Kidney (tissue), 14 donors: ENCODE results near the gene B4GALNT1. TPM values are rescaled to one million over a fixed set of nuclear protein-coding genes. Genes with fewer than 3 reads are reported as not detected.
"Not testable (repeated sequence)": the region's sequence is repeated elsewhere in the genome, so short reads cannot be mapped to it uniquely, and the experiment has no call there.

Source experiments
- DNase-seq, 5 donors: peaks; one replicate each; pipeline ENCODE4 v3.0.0-alpha.2; 2013 to 2020
- FAIRE-seq: peaks from 2 replicates; lab custom pipeline; 2012; peaks lifted over from hg19 to GRCh38; lab: Jason Lieb, UNC
- H3K27ac ChIP-seq, 2 donors: one replicate each; pipeline ENCODE4 v1.7.0; 2013; ENCODE audit warnings: low read depth in 2 of 2, low read length in 2 of 2, inconsistent platforms in 1 of 2
- H3K27me3 ChIP-seq: one replicate; pipeline ENCODE4 v1.7.1; 2013; ENCODE audit warnings: low read length, inconsistent platforms; ENCODE audit not compliant: control insufficient read depth, insufficient read depth
- H3K36me3 ChIP-seq, 3 donors: one replicate each; pipeline versions ENCODE4 v1.7.0 to v1.7.1; 2013; ENCODE audit warnings: low read length in 3 of 3, control low read depth in 1 of 3, inconsistent platforms in 1 of 3; ENCODE audit not compliant: insufficient read depth in 3 of 3, control insufficient read depth in 2 of 3
- H3K4me1 ChIP-seq, 3 donors: one replicate each; pipeline versions ENCODE4 v1.7.0 to v1.7.1; 2013; ENCODE audit warnings: low read length in 3 of 3, inconsistent platforms in 1 of 3, low read depth in 1 of 3; ENCODE audit not compliant: control insufficient read depth in 2 of 3, insufficient read depth in 2 of 3
- H3K4me3 ChIP-seq, 3 donors: one replicate each; pipeline versions ENCODE4 v1.7.0 to v1.8.1; 2013; ENCODE audit warnings: low read length in 3 of 3, control low read depth in 1 of 3, inconsistent platforms in 1 of 3
- H3K9ac ChIP-seq, 3 donors: one replicate each; pipeline versions ENCODE4 v1.7.0 to v1.7.1; 2013; ENCODE audit warnings: low read length in 3 of 3, control low read depth in 1 of 3, inconsistent platforms in 1 of 3
- H3K9me3 ChIP-seq, 3 donors: one replicate each; pipeline versions ENCODE4 v1.7.0 to v1.7.1; 2013; ENCODE audit warnings: low read length in 3 of 3, control low read depth in 1 of 3, inconsistent platforms in 1 of 3; ENCODE audit not compliant: control insufficient read depth in 2 of 3, insufficient read depth in 1 of 3
- intact Hi-C: fragments of 100-400 bp; cut with DNase I; formaldehyde crosslinking; loops from one replicate; pipeline ENCODE4 v1.11.1; 2022
- polyA plus RNA-seq: library from polyadenylated mRNA; stranded (reverse); fragments of 350-450 nt; fragmentation: Illumina TruSeq; extraction: RNeasy Lipid Tissue Mini Kit (QIAGEN cat#74804); gene quantifications from one replicate; pipeline ENCODE4 v1.2.3, GENCODE V29; 2014; ENCODE audit warnings: low read depth, low replicate concordance; ENCODE audit not compliant: insufficient read depth
- total RNA-seq: library from RNA; stranded (reverse); fragmentation: NEBNext Ultra II Directional; extraction: Animal tissue kit (Norgen Biotek cat#: 25700); gene quantifications from one replicate; pipeline ENCODE4 v1.2.1, GENCODE V29; 2021
- TF ChIP-seq, protein P1 (sequence below): IDR thresholded peaks from 3 replicates; pipeline ENCODE4 v1.5.1; 2012; ENCODE audit warnings: mild to moderate bottlenecking, moderate library complexity, borderline replicate concordance; ENCODE audit not compliant: insufficient read depth; ENCODE audit errors: extremely low read depth
- donor health status: control.
- donor health status: control.
- donor health status: control.
- donor health status: control.
- donor health status: control.
- donor health status: DM: yes; HTN: yes; CAD: no.
- donor health status: Normal renal cell carcinoma (clear cell type).

Gene B4GALNT1
- total and polyA plus RNA-seq, 2 donors from 2014 or later, result 1.6 to 2.0 TPM

DNA sequence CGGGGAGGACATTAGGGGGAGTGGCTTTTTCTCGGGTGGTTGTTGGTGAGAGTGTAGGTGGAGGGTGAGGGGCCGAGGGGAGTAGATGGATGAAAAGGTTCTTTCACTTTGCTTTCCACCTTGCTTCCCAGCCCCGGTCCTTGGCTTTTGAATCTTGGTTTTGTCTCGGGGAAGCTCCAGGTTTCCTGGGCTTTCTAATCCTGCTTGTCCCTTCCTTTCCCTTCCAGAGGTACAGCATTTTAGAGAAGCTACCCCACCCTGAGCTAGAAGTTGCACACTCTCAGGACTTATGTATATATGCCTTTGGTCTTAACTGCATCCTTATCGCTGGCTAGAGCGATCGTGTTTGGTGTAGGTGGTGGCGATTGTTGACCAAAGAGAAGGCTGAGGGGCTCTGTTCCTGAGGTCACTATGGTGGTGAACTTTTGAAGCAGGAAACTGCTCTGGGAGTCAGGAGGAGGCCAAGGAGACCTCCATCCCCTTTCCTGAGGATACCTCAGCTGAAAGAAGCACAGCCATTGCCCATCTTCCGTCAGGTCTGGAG, 41.1 kb downstream of the B4GALNT1 start:
- Histone ChIP-seq H3K36me3 (peaks cover 0 to 10% (median 5%) of the 10 kb centered on the region in 3 donors), H3K4me1 (peaks cover 0 to 7% (median 0%) of the 10 kb centered on the region in 3 donors), H3K9ac (peak overlapping the region; percentile 55 to 92 (median 72)), H3K9me3 (no peaks in the 10 kb centered on the region), H3K27me3 (no peaks in the 10 kb centered on the region), H3K4me3 (peak overlapping the region; percentile 69 to 89 (median 85)), H3K27ac (peak overlapping the region in 1 of 2 donors; percentile 88)
- intact Hi-C loops, result no loop called here
- DNase-seq (no peak), FAIRE-seq (no peak)
- TF ChIP-seq, protein P1, sequence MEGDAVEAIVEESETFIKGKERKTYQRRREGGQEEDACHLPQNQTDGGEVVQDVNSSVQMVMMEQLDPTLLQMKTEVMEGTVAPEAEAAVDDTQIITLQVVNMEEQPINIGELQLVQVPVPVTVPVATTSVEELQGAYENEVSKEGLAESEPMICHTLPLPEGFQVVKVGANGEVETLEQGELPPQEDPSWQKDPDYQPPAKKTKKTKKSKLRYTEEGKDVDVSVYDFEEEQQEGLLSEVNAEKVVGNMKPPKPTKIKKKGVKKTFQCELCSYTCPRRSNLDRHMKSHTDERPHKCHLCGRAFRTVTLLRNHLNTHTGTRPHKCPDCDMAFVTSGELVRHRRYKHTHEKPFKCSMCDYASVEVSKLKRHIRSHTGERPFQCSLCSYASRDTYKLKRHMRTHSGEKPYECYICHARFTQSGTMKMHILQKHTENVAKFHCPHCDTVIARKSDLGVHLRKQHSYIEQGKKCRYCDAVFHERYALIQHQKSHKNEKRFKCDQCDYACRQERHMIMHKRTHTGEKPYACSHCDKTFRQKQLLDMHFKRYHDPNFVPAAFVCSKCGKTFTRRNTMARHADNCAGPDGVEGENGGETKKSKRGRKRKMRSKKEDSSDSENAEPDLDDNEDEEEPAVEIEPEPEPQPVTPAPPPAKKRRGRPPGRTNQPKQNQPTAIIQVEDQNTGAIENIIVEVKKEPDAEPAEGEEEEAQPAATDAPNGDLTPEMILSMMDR, result no peak

DNA sequence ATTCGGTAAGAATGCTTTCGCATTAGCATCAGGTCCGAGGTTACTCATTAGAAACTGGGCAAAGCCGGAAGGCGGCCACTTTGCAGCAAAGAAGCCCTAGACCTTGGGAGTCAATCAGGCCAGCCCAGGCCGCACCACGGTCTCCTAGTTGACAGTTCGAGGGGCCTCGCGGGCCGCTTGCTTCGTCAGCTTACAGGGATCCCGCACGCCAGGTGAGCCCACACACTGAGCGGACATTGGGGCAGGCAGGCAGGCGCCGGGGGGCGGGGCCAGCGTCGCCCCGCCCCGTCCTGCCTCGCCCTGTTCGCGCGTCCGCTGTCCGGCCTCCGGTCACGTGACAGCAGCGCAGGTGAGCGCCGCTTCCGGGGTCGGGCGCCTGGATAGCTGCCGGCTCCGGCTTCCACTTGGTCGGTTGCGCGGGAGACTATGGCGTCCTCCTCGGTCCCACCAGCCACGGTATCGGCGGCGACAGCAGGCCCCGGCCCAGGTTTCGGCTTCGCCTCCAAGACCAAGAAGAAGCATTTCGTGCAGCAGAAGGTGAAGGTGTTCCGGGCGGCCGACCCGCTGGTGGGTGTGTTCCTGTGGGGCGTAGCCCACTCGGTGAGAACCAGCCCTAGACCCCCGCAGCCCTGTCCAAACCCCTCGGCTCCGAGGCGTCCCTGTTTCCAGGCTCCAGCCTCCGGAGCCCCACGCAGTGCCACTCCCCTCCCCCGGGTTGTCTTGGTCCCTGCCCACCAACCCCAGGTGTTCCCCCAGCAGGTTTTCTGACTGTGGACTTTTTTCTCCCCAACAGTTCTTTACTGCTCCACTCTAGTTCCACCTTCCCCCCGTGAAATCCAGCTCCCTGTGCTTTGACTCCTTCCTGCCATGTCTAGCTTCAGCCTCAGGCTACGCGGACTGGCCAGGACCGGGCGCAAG, 41.9 kb downstream of the B4GALNT1 start, which contains the start of gene PIP4K2C:
Gene PIP4K2C (plus strand): TSS at position 329 of the 918 bp plus-strand sequence. CDS start 98 bp downstream, at position 427.
- DNase-seq (peak; percentile 87 to 94 (median 91)), FAIRE-seq (no peak)
- H3K9ac ChIP-seq, result peak within 1 kb of the TSS; percentile 55 to 92 (median 72)
- peak within 1 kb of the TSS; percentile 84 to 88 for H3K27ac ChIP-seq
- peaks cover 0 to 7% (median 0%) of the 10 kb centered on the region in 3 donors for H3K4me1 ChIP-seq
- H3K9me3 ChIP-seq, result no peaks in the 10 kb centered on the region
- TF ChIP-seq, protein P1, result no peak
- no peaks in the 10 kb centered on the region for H3K27me3 ChIP-seq
- H3K36me3 ChIP-seq, result peaks cover 0 to 5% (median 5%) of the 10 kb centered on the region in 3 donors
- H3K4me3 ChIP-seq, result peak within 1 kb of the TSS; percentile 69 to 89 (median 85)
- intact Hi-C loops, result no loop called here

DNA sequence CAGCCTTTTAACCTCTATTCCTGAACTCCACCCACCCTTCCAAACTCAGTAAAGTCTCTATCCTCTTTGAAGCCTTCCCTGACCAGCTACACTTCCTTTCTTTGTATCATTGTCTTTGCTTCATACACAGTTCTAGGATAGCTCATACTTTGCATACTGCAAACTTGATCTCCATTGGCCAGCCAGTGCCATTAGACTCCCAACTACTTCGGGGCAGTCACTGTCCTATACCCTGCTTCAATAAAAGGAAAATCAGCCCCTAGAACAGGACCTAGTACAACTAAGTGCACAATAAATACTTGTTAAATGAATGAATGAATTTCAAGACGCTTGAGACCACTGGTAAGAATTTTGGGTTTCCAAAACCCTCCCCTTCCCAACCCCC, 42.5 kb downstream of the B4GALNT1 start:
- Histone ChIP-seq H3K27me3 (no peaks in the 10 kb centered on the region), H3K9ac (peak overlapping the region in 2 of 3 donors; percentile 29 to 62), H3K4me3 (peak overlapping the region; percentile 69 to 85 (median 78)), H3K36me3 (no peaks in the 10 kb centered on the region), H3K9me3 (no peaks in the 10 kb centered on the region), H3K27ac (peak overlapping the region; percentile 67 to 84), H3K4me1 (peaks cover 0 to 7% (median 0%) of the 10 kb centered on the region in 3 donors)
- TF ChIP-seq, protein P1, result no peak
- no peak for FAIRE-seq
- intact Hi-C loops, result no loop called here
- no peak for DNase-seq

DNA sequence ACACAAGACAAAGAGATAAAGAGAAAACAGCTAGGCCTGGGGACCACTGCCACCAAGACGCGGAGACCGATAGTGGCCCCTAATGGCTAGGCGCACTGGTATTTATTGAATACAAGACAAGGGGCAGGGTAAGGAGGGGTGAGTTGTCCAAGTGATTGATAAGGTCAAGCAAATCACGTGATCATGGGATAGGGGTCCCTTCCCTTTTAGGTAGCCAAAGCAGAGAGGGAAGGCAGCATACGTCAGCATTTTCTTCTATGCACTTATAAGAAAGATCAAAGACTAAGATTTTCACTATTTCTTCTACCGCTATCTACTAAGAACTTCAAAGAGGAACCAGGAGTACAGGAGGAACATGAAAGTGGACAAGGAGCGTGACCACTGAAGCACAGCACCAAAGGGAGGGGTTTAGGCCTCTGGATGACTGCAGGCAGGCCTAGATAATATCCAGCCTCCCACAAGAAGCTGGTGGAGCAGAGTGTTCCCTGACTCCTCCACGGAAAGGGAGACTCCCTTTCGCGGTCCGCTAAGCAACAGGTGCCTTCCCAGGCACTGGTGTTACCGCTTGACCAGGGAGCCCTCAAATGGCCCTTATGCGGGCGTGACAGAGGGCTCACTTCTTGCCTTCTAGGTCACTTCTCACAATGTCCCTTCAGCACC, 43.9 kb downstream of the B4GALNT1 start:
- H3K9me3 ChIP-seq, H3K9ac ChIP-seq, H3K27ac ChIP-seq, H3K4me3 ChIP-seq, H3K4me1 ChIP-seq, intact Hi-C loops, H3K36me3 ChIP-seq, FAIRE-seq, H3K27me3 ChIP-seq: not testable (repeated sequence)
- DNase-seq, result peak in 4 of 5 donors; percentile 21 to 52 (median 36)
